T1000 (cell line): ENCODE results near the gene GOSR2.
"Not testable (repeated sequence)": the region's sequence is repeated elsewhere in the genome, so short reads cannot be mapped to it uniquely, and the experiment has no call there.

Source experiments
- DNase-seq: peaks from one replicate; lab custom pipeline; 2025; ENCODE audit warnings: mixed read lengths; lab: John Stamatoyannopoulos, UW

GOSR2 gene

DNA sequence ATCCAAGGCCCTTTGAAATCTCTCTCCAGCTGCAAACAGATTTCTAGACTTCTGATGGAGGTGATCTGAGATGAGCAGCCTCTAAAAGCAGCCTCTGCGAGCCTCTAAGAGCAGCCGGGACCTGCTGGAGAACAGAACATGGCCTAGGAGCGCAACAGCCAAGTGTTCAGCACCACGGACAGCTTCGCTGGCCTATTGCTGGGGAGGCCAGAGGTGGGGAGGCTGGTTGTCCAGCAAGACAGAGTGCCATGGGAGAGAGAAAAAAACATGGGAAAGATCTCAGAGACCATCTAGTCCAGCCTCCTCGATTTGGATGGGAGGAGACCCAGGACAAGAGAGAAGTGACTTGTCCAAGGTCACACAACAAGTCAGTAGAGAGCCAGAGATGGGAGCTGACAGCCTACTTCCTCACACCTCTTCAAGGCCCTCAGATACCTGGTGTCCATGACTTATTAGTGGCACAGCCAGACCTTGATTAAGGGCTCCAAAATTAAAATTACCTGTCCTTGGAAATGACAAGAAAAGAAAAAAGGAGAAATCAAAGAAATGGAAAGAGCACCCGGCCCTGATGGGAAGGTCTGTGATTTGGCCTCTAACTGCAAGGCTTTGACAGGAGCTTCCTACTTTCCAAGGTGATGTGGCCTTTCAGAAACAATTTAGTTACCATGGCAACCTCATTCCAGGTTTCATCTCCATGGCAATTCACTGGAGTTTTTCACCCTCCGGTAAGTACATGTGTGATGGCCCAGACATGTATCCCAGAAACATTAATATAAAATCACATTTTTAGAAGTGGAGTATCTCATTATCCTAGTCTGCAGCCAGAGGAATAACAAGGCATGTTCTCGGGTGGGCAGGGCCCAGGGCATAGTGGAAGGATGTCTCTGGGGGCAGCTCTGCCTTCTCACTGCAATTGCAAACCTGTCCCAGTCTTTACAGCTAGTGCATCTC lies 41.6 kb downstream of the GOSR2 start:
- no peak for DNase-seq

DNA sequence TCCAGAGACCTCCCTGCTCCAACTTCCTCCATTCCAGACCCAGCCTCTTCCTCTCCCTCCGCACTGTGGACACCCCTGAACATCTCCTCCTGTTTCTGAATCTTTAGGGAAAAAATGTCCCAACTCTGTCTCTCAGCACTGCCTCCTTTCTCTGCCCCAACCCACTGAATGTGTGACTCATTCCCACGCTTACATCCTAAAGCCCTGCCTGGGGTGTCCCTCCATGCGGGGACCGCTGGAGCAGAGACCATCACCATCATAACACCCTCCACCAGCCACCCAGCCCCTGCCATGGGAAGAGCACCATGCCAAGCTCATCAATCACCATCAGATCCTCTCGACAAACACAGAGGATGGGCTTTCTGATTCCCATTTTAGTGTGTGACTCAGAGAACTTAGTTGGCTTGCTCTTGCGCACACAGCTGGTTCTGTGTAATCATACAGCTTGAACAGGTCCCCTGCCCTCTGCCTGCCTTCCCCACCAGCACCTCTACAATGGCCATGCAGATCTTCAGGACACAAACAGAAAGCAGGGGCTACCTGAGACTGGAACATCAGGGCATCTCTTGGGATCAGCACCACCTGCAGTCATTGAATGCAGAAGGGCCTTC lies 45.4 kb downstream of the GOSR2 start:
- no peak for DNase-seq

DNA sequence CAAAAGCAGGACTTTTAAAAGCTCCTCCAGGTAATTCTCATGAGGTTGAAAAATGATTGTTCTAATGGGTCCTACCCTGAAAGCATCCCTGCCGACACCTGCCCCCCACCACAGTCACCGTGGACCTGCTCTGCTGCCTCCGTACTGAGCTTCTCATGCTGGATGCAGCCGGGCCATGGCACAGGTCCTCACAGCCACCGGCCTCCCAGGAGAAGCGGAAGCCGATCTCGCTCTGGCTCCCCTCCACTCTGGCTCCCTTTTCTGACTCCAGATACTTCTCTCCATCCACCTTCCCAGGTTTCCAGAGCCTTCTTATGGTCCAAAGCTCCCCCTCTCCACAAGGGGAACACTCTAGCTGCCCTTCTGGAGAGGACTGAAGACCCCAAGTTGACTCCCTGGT lies 45.9 kb downstream of the GOSR2 start:
- no peak for DNase-seq

DNA sequence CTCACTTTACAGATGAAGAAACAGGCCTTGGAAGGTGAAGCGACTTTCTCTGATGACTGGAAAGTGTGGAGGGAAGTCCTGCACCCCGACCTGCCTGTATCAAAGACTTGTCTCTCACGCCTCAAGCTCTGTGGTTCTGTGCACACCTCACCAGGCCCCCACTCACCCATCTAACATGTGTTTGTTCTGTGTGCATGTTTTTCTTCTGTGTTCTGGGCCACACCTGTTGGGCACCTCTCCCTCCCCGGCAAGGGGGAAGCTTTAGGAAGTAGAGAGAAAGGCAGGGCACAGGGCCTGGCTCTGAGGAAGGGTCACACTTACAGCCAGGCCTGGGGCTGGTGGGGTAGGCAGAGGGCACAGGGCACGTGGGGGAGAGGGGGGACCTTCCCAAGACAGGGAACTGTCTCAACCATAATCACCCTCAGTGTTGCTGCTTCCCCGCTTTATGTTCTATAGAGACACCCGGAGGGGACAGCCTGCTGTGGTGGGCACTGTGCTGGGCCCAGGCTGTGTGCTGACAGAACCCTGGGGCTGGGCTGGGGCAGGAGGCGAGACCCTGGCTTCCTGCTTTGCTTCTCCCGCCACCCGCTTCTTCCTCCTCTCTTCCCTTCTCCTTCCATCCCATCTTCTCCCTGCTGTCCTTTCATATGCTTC lies 48.8 kb downstream of the GOSR2 start:
- no peak for DNase-seq

DNA sequence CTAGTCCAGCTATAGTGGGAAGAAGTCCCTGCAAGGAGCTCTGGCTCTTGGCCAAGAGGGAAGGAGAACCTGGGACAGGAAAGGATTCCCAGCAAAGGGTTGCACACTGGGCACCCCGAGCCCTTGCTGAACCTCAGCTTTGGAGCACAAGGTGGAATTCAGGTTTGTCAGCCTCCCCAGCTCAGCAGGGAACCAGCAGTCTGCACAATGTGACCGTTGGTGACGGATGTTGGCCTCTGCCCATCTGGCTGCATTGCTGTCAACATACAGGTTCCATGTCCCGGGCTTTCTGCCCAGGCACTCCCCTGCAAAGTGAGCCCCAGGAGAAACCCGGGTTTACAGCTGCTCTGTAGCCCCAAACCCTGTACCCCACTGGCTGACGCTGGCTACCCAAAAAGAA lies 49.4 kb downstream of the GOSR2 start:
- DNase-seq = no peak

DNA sequence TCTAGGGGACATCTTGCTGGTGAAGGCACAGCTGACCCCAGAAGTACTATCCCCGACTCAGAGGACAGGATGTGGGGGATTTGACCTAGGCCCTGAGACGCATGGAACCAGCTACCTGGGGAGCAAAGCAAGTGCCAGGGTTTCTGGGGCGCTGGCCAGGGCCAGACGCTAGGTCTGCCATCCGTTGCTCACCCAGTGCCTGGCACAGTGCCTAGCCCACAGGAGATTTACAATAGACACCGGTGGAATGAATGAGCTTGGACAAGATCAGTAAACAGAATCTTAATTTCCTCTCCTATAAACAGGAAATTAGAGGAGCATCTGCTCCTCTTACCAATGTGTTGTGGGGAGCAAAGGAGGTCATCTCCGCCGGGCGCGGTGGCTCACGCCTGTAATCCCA lies 51.1 kb downstream of the GOSR2 start:
- no peak for DNase-seq

DNA sequence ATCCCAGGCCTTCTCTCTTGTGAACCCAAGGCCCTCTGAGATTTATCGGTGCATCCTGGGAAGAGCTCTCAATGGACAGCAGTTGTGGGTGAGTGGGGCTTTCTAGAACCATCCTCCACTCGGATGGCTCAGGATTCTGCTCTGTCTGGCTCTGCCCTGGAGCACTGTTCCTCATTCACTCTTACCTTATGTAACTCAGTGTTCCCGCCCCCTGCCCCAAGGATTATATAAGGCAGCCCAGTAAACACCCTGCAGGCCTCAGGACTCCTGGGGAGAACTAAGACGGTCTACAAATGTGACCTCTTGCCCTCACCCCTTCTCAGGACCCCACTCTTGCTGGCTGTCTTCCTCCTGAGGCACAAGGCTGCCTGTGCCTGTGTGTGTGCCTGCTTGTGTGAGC lies 52.3 kb downstream of the GOSR2 start:
- no peak for DNase-seq

DNA sequence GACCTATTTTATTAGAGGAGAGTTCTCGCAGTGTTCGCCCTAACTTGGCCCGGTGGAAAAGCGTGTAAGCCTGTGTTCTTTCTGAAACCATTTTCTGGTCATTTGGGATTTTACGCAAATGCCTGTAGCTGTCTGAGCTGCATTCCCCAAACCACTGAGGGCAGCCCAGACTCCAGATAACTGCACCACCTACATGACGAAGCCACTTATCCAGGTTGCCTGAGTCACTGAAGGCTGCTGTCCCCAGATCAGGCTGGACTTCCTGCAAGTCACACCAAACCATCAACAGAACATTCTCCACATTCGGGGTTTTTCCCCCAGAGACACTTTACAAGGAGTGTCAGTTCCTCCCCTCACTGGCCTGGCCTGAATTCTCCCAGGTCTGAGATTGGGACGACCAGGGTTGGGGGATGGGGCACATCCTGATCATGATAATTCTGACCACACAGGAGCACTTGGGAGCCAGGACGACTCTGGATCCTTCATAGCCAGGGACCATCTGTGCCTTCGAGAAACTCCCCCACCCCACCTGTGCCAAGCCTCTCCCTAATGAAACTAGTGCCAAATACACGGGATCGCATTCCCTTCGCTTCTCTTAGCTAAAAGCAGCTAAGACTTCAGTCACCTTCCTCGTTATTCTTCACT lies 53.8 kb downstream of the GOSR2 start:
- DNase-seq = peak; percentile 23

DNA sequence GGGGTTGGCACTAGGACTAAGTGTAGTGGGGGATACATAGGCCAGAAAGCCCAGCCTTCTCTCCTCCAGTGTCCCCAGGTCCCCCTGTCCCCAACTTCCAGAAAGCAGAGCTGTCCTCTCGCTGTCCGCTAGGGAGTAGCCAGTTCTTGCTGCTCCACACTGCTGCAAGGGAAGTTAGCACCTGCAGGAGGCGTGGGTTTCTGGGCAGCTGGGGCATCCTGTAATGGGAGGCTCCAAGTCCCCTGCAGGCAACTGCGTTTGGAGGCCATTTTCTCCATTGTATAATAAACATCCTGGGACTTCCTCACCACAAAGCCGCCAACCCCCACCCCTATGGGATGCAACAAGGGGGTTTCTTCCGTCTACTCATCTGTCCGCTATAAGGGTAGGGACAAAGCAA lies 54.4 kb downstream of the GOSR2 start:
- DNase-seq = peak; percentile 6

DNA sequence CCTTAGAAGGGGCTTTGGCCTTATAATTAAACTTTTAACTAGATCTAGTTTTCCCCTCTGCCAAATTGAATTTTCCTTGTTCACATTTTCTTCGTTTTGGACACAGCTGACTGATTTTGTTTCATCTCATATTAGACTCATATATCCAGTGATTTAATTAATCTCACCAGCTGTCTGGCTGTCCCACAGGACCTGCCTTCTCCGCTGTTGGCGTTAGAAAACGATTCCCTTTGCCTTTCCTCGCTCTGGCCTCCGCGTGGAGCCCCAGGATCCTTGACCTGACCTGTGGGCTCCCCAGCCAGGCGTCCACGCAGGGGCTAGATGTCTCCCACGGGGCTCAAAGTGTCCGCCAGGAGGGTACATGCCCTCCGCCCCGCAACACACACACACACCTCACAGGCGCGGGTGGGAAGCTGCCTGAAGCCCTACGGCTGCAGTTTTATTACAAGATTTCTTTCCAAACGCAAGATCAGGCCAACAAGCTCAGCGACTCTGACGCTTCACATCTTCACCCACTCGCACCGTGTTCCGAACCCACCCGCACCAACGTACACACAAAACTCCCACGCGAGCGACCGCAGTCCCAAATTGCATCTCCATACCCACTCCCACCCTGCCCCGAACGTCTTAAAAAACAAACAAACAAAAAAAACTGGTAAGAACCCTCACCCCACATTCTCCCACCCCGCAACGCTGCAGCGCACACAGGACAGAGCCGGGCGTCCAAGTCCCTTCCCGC lies 55.0 kb downstream of the GOSR2 start:
- DNase-seq = no peak

DNA sequence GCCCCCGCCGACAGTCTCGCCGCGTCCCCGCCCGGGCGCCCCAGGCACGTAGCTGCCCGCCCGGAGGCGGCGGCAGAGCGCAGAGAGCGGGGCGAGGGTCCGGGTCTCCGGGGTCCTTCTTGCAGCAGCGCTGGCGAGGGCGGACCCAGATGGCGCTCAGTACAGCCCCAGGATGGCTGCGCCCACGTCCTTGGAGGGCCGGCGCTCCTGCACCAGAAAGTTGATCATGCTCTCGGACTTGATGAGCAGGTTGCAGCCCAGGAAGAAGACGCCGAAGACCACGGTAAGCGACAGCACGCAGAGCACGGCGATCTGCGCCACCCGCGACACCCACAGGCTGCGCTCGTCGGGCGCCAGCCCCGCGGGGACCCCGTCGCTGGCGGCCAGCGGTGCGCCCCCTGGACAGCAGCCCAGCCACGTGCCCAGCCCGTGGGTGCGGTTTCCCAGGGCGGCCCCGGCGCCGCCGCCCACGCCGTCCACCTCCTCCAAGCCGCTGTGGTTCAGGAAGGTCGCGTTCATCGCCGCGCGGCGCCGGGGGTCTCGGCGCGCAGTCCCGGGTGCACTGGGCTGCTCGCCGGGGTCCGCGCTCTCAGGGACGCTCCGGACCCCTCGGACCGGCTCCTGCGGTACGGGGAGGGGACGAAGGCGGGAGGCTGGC lies 55.7 kb downstream of the GOSR2 start:
- no peak for DNase-seq

DNA sequence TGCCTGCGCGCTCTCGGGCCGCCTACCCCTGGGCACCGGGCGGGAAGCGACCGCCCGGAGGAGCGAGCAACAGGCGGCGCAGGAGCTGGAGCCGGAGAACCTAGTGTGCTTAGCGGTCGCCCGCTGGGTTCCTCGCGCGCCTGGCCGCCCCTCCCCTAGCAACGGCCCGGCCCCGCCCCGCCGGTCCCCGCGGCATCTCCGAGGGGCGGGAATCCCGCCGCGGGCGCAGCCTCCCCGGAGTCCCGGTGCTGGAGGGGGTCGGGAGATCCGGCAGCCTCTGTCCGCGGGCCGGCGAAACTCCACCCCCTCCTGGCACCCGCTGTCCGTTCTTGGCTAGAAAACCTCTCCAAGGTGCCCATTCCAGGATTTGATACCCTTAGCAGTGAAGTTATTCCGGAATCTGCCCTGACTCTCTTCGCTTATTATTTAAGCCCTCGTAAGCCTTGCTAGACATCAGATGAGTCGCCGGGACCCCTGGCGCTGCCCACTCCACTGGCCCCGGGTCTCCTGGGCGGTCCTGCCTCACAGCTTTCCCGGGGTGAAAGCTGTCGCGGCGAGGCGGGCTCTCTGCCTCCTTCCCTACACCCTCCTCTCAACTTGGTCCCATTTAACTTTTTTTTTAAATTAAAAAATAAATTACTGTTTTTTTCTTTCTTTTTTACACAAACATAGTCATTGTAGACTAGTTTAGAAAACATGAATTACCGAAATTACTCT lies 56.3 kb downstream of the GOSR2 start, which contains the start of gene RPRML:
RPRML (minus strand) TSS at position 107 of the 717 bp plus-strand sequence. CDS start 246 bp downstream, outside the sequence.
- peak; percentile 40 for DNase-seq

DNA sequence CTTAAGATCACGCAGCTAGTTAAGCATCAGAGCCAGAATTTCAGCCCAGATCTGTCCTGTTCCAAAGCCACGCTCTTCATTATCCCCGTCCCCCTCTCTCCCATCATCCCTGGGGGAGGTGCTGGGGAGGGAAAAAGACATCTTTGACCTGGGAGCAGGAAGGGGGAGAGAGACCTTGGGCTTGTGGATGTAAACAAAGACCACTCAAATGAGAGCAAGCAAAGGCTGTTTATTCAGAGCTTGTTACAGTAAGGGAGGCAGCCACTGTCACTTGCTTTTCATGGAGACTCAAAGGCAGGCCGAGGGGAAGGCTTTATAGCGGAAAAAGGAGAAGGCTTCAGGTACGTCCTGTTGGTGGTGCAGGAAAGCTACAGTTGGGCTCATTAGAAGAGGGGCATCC lies 59.6 kb downstream of the GOSR2 start:
- no peak for DNase-seq

DNA sequence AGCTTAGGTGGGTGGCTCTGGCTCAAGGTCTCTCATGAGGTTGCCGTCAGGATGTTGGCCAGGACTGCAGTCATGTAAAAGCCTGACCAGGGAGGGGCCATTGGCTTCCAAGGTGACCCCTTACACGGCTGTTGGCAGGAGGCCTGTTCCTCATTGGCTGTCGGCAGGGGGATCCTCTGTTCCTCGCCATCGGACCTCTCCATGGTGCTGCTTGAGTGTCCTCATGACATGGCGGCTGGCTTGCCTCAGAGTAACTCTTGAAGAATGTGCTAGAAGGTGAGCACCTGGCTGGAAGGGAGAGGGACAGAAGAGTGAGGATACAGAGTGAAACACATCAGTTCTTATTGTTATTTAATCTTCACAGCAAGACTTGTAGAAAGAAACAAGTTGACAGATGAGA lies 60.8 kb downstream of the GOSR2 start:
- DNase-seq = no peak

DNA sequence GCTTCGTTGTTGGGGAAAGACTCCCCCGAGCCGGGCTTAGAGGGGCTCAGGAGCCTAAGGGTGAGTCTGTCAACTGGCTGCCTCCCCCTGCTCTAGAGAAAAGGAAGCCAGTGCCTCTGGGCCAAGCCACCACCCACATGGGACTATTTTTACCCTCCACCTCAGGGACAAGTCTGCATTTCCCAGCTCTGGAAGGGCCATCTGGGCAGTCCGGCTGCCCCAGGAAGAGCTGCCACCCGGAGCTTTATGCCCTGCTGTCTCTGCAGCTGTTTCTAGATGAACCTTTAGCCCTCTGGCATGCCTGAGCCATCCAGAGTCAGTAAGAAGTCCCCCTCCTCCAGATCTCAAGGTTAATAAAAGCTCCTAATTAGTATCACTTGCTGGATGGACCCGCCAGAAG lies 61.4 kb downstream of the GOSR2 start:
- DNase-seq = no peak

DNA sequence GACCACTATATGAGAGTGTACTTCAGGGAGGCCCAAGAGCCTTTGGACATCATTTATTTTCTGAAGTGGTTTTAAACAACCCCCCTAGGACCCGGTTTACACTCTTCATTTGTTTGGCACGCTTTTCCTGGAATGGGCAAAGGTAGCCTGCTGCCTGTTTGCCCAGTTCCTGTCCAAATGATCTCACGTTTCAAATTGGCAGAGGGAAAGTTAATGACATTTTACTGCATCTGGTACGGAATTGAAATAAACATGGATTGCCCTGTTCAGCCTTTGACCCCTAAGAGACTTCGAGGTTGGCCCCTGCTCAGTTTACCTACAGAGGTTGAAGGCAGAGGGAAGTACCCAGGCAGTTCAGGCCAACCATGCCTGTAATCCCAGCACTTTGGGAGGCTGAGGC lies 61.9 kb downstream of the GOSR2 start:
- no peak for DNase-seq

DNA sequence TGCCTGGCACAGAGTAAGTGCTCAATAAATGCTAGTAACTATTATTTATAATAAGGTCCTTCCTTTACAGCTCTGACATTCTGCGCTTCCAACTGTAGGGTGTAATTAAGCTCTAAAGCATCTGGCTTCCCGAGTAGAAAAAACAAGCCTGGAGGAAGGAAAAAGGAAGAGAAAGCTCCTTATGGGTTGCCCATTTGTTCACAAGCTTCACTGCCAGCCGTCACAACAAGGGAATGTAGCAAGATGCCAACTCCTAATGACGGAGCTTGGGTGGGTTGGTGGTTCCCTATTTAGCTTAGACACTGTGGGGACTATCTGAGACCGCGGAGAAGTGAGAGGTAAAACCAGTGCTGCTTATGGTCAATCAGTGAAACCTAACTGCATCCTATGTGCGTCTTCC lies 63.4 kb downstream of the GOSR2 start:
- DNase-seq = no peak

DNA sequence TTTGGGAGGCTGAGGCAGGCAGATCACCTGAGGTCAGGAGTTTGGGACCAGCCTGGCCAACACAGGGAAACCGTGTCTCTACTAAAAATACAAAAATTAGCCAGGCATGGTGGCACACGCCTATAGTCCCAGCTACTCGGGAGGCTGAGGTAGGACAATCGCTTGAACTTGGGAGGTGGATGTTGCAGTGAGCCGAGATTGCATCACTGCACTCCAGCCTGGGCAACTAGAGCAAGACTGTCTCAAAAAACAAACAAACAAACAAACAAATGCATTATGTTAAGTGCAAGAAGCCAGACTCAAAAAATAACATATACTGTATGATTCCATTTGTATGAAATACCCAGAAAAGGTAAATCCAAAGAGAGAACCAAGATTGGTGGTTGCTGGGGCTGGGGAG lies 65.0 kb downstream of the GOSR2 start:
- DNase-seq = not testable (repeated sequence)

DNA sequence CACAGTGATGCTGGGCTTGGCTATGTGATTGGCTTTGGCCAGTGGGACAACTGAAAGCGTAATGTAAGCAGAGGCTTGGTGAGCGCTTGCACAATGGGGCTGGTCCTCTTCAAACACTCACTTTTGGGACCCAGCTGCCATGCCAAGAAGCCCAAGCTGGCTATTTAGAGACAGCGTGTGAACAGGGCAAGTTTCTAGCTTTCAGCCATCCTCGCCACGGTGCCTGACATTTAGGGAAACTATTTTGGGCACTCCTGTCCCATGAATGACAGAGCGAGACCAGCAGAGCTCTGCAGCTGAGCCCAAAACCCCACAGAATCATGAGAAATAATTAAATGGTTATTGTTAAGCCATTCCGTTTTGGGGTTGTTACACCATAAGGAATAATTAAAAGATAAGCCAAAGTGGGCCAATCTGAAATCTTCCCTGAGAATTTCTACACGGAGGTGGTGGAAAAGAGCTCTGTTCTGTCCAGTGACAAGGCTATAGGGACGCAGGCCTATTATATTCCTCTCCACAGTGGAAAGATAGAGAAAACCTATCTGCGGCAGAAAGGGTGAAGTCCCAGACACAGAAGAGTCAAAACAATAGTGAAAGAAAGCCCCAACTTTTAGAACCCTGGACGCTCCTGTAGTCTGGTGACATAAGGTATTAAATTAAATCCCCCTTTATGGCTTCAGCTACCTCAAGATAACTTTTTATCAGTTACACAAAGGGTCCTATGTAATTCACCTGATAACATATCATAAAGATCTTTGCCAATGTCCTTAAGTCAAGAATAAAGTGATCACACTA lies 66.9 kb downstream of the GOSR2 start:
- no peak for DNase-seq

DNA sequence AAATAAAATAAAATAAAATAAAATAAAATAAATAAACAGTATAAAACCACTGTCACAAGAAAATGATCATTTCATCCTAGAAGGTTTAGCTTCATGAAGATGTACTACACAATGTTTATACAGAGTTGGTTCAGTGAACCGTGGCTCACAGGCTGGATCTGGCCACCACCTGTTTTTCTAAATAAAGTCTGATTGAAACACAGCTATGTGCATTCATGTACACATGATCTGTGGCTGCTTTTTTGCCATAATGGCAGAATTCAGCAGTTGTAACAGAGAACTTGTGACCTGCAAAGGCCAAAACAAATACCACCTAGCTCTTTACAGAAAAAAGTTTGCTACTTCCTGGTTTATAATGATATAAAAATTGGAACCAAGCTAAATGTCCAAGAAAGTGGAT lies 68.7 kb downstream of the GOSR2 start:
- no peak for DNase-seq
